Measurements from ENCODE around the gene GAGE13. TPM values are rescaled to one million over a fixed set of nuclear protein-coding genes. Genes with fewer than 3 reads are reported as not detected.

Gene GAGE13
- not detected in 2 replicates for total RNA-seq

GRCh38 chrX:49331282-49331681, at the start of gene GAGE13:
GAGE13 (plus strand) TSS chrX:49331582; CDS start chrX:49332738, 1,156 bp downstream.

GRCh38 chrX:49303346-49303745, 28.0 kb upstream of the GAGE13 start, which contains the start of gene GAGE10:
GAGE10 (plus strand) TSS chrX:49303646; CDS start chrX:49304860, 1,214 bp downstream.

GRCh38 chrX:49321737-49322136, 9.6 kb upstream of the GAGE13 start, which contains the start of gene GAGE12J:
GAGE12J (plus strand) TSS chrX:49322037; CDS start chrX:49323194, 1,157 bp downstream.

Other genes with a start within 250 kb of the GAGE13 start
- gene GPKOW, start 207.8 kb upstream of the GAGE13 start, total RNA-seq, result 14.3 and 15.7 TPM in 2 replicates
- gene MAGIX, start 168.8 kb upstream of the GAGE13 start, total RNA-seq, result 2.8 and 3.1 TPM in 2 replicates
- gene PLP2, start 159.7 kb upstream of the GAGE13 start, total RNA-seq, result 53.6 and 66.4 TPM in 2 replicates
- gene PRICKLE3, start 145.2 kb upstream of the GAGE13 start, total RNA-seq, result 6.1 and 7.6 TPM in 2 replicates
- gene SYP, start 131.4 kb upstream of the GAGE13 start, total RNA-seq, result 0.22 and 0.39 TPM in 2 replicates
- gene CACNA1F, start 98.2 kb upstream of the GAGE13 start, total RNA-seq, result under 0.01 TPM in 1 of 2 replicates, not detected in the other
- 10.5 and 11.6 TPM in 2 replicates for gene CCDC22, start 96.1 kb upstream of the GAGE13 start, total RNA-seq
- gene FOXP3, start 66.9 kb upstream of the GAGE13 start, total RNA-seq, result 0.13 TPM in 1 of 2 replicates, not detected in the other
- 2.6 and 2.7 TPM in 2 replicates for gene PPP1R3F, start 61.8 kb upstream of the GAGE13 start, total RNA-seq
- gene GAGE10, start 27.9 kb upstream of the GAGE13 start, total RNA-seq, result not detected in 2 replicates
- gene GAGE12J, start 9.5 kb upstream of the GAGE13 start, total RNA-seq, result not detected in 2 replicates
- gene GAGE12C, start 200.6 kb downstream of the GAGE13 start, total RNA-seq, result not detected in 2 replicates
- gene GAGE12D, start 210.2 kb downstream of the GAGE13 start, total RNA-seq, result not detected in 2 replicates
- not detected in 2 replicates for gene GAGE12E, start 219.7 kb downstream of the GAGE13 start, total RNA-seq
- gene GAGE12F, start 229.3 kb downstream of the GAGE13 start, total RNA-seq, result not detected in 2 replicates
- gene GAGE12G, start 238.8 kb downstream of the GAGE13 start, total RNA-seq, result not detected in 2 replicates
- gene GAGE12H, start 248.4 kb downstream of the GAGE13 start, total RNA-seq, result not detected in 2 replicates